Measurements from ENCODE around the gene PTPN11.
"Not testable (repeated sequence)": the region's sequence is repeated elsewhere in the genome, so short reads cannot be mapped to it uniquely, and the experiment has no call there.

The PTPN11 gene

DNA sequence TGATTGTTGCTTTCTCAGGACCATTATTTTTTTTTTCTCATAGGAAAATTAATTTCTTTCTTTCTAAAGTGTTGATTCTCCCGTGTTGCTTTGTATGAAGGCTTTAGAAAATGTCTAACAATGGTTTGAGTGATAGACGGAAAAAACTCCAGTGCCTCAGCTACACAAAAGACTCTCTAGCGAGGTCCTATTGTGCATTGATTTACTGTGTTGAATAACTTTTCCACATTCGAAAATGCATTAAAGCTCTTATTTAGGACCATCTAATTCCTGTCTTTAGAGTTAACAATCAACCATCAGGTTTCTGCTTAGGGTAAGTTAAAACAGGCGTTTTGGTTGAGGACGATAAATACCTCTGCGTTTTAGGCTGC is 99.6 kb downstream of the PTPN11 start:
- no peak for DNase-seq

DNA sequence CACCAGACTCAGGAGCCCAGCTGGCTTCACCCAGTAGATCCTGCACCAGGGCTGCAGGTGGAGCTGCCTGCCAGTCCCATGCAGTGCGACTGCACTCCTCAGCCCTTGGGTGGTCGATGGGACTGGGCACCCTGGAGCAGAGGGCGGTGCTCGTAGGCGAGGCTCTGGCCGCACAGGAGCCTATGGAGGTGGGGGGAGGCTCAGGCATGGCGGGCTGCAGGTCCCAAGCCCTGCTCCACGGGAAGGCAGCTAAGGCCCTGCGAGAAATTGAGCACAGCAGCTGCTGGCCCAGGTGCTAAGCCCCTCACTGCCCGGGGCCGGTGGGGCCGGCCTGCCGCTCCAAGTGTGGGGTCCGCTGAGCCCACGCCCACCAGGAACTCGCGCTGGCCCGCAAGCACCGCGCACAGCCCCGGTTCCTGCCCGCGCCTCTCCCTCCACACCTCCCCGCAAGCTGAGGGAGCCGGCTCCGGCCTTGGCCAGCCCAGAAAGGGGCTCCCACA is 101.1 kb downstream of the PTPN11 start:
- DNase-seq: not testable (repeated sequence)

DNA sequence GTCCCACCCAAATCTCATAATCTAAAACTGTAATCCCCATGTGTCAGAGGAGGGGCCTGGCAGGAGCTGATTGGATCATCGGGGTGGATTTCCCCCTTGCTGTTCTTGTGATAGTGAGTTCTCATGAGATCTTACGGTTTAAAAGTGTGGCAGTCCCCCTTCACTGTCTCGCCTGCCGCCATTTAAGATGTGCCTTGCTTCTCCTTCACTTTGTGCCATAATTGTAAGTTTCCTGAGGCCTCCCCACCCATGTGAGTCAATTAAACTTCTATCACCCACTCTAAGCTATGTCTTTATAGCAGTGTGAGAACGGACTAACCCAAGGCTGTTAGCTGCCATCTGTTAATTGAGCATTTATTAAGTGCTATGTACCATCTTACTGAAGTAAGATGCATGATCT is 105.1 kb downstream of the PTPN11 start:
- no peak for DNase-seq

DNA sequence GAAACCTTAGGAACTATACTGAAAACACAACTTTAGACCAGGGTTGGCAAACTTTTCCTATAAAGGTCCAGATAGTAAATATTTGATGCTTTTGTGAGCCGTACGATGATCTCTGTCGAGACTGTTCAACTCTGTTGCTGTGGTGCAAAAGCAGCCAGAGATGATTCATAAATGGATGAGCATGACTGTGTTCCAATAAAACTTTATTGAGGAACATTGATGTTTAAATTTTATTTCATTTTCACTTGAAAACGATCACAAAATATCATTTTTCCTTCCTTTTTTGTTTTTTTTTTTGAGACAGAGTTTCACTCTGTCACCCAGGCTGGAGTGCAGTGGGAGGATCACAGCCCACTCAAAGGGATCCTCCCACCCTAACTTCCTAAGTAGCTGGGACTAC is 105.5 kb downstream of the PTPN11 start:
- DNase-seq: no peak

DNA sequence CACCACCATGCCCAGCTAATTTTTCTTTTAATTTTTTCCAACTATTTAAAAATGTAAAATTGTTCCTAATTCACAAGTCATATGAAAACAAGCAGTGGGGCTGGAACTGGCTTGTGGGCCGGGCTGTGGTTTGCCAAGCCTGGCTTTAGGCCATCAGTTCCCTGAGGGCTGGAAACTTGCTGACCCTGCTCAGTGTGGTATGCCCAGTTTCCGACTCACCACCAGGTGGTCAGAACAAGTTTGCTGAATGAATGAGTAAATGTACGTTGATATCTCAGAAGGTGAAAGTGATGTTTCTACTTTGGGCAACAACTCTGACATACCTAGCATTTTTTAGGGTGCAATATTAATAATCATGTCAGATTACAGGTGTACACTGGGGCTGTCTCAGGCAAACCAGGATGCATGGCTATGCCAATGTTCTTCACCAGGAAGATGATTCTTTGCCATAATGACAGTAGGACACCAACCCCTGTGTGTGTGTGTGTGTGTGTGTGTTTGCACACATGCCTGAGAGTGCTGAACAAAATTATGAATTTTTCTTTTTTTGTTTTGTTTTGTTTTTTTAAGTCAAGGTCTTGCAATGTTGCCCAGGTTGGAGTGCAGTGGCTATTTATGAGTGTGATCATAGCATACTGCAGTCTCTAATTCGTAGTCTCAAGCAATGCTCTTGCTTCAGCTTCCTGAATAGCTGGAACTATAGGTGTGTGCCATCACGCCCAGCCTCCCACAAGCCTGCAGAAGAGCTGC is 106.1 kb downstream of the PTPN11 start:
- DNase-seq: no peak

DNA sequence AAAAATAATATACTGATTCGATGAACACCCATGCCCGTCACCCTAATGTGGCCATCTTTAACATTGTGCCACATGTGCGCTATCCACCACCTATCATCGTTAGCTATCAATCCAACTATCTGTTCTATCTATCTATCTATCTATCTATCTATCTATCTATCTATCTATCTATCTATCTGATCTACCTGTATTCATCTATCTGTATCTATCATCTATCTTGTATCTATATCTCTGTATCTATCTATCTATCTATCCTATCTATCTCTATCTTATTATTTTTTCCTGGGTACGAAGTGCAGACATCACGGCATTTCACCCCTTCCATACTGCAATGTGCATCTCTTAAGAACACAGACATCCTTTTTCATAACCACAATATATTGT is 106.7 kb downstream of the PTPN11 start:
- no peak for DNase-seq

DNA sequence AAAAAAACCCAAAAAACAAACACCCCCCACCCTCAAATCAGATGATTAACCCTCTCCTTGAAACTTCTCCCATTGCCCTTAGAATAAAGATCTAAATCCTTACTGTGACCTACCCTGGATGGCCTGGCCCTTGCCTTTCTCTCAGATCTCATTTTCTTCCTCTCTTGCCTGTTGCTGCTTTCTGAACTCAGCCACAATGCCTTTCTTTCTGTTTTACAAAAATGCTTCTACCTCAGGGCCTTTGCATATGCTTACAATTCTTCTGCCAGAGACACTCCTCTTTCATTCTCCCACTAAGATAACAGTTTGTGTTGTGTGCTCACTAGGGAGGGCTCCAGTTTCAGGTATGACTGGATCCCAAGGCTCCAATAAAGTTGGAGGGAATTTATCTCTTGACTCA is 108.3 kb downstream of the PTPN11 start:
- no peak for DNase-seq

DNA sequence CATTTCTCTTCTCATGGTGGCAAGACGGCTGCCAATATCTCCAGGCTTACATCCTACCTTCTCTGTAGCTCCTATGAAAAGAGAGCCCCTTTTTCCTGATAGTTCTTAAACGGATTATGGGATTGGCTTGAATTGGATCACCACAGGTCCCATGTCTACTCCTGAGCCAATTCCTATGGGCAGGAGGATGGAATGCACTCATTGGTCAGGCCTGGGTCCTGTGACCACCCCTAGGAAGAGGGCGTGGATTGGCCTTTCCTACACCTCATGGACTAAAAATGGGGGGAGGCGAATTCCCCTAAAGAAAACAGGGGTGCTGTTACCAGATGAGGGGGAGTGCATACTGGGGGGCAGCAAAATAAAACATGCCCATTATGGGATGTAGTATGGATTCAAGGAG is 108.8 kb downstream of the PTPN11 start:
- DNase-seq: no peak

DNA sequence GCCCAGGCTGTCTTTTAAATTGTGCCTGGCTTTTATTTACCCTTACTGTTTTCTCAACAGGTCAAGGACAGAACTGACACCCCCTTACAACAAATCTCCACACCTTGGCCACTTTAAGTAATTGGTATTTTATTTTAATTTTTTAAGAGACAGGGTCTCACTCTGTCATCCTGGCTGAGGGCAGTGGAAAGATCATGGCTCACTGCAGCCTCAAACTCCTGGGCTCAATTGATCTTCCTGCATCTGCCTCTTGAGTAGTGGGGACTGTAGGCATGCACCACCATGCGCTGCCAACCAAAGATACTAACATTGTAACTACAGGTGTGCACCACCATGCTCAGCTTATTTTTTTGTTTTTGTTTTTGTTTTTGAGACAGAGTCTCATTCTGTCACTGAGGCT is 109.8 kb downstream of the PTPN11 start:
- DNase-seq: no peak

DNA sequence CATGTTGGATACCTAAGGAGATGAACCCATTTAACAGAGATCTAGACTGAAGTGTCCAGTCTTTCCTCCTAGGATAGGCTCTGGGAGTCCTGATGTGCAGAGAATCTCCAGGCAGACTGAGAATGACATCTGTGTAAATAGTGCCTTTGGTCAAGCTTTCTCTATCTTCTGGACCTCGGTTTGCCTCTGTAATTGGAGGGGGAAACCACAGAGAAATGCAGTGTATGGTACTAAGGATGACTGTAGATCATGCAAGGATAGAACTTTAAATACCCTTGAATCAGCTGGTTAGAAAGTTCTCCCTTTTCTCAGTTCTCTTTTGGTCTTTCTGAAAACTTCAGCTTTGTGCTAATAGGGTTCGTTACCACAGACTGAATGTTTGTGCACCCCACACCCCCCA is 112.2 kb downstream of the PTPN11 start:
- DNase-seq: no peak

DNA sequence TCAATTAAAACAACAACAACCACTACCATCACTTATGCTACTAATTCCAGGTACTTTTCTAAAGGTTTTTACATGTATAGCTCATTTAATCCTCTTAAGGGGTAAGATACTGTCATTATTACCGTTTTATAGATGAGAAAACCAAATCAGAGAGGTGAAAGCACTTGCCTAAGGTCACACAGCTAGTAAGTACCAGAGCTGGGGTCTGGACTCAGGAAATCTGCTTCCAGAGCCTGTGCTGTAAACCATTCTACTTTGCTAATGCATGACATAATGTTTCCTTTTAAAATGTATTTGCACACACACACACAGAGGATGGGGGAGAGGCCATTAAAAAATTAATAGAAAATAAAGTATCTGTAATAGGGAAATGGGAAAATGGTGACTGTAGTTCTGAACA is 113.4 kb downstream of the PTPN11 start:
- no peak for DNase-seq

DNA sequence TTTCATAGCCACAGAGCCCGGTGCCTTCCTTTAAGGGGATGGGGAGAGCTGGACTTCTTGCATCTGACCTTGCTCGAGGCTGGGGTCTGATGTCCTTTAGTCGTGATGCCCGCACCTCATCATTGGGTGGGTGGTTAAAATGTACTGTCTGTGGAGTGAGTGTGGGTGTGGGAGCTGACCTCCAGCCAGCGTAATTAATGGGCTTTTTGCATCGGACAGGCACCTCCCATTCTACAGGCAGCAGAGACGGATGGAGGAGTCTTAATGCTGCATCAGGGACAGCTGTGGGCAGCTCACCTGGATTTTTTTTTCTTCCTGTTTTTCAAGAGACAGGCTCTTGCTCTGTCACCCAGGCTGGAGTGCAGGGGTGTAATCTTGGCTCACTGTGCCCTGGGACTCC is 114.8 kb downstream of the PTPN11 start:
- no peak for DNase-seq

DNA sequence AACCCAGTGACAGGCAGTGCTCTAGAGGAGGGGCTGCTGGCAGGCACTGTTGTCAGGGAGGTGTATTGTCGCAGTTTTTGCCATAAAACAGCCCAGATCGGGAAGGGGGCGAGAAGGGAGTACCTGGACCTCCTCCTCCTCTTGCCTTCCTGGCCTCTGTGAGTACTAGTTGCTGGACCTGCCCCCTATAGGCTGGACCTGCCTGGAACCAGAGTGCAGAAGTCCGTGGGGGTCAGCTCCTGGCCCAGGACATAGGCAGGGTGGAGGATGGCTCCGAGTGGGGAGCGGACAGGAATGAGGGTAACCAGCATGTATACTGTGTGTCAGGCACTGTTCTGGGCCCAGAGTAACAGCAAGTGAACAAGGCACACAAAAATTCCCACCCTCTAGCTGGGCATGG is 116.3 kb downstream of the PTPN11 start:
- DNase-seq: no peak

DNA sequence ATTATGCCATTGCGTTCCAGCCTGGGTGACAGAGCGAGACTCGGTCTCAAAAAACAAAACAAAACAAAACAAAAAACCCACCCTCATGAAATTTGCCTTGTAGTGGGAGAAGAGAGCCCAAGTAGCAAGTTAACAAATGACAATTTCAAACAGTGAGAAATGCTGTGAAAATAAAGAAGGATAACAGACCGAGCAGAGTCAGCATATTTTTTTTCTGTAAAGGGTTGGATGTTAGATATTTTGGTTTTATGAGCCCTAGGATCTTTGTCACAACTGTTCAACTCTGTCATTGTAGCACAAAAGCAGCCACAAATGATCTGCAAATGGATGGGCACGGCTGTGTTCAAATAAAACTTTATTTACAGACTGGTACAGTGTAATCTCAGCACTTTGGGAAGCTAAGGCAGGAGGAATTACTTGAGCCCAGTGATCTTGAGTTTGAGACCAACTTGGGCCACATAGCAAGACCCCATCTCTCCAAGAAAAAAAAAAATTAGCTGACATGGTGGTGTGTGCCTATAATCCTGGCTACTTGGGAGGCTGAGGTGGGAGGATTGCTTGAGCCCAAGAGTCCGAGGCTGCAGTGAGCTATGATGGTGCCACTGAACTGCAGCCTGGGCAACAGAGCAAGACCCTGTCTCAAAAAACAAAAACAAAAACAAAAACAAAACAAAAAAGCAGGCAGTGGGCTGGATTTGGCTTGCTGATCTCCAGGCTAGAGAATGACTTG is 117.1 kb downstream of the PTPN11 start:
- no peak for DNase-seq

DNA sequence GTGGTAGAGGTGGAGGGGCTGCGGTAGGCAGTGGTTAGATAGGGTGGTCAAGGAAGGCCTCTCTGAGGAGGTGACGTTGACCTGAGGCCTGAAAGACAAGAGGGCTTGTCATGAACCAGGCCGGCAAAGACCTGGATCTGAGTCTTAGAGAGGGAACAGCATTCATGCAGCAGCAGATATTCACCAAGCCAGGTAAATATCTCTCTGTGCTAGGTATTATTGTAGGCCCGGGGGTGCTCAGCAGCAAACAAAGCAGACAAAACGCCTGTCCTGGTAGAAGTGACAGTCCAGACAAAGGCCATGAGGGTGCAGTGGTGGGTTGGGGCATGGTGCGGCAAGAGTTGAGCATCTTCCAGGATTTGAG is 117.6 kb downstream of the PTPN11 start:
- DNase-seq: no peak

DNA sequence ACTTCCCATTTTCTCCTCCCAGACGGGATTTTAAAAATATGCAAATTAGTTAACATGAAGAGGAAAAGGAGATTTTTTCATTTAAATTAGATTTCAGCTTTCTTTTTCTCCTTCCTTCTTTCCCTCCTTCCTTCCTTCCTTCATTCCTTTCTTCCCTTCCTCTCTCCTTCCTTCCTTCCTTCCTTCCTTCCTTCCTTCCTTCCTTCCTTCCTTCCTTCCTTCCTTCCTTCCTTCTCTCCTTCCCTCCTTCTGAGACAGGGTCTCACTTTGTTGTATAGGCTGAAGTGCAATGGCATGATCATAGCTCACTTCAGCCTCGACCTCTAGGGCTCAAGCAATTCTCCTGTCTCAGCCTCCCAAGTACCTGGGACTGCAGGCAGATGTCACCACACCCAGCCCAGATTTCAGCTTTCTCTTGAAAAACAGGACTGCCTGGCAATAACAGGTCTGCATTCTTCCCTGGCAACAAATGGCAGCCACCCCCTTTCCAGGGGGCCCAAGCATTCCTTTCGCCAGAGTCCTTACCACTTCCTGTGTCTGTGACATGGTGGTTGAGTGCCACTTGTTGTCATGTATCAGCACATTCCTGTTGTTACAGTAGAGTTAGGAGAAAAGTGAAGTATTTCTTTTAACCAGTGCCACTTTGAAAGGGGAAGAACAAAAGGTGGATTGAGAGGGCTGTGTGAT is 119.1 kb downstream of the PTPN11 start:
- DNase-seq: no peak

DNA sequence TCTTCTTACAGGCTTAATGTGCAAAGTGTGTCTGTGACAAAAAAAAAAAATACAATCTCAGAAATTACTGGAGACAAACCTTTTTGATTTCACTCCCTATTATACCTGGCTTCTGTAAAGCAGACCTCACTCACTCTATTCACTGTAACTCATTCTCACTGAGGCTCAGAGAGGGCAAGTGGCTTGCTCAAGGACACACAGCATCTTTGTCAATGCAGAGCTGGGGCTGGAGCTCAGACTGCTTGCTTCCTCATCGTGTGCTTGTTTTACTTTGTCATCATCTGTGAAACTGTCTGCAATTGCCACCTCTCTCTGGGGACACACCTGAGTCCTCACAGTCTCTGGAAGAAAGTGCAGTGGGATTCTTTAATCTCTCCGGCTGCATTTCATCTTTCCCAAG is 120.0 kb downstream of the PTPN11 start:
- no peak for DNase-seq

DNA sequence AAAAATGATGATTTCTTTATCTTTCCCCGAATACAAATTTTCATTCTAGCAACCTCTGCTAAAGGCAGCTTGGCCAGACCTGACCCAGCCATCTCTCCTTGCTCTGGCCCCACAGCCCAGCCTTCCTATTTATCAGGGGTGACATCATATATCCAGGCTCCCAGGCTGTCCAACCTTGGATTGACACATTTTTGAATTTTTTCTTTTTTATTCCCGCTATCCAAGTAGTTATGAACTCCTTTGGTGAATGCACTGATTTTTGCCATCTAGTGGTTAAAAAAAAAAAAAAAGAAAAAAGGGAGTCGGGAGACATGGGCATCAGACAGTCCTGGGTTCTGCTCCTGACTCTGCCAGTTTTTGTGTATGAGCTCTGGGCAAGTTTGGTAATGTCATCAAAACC is 120.5 kb downstream of the PTPN11 start:
- no peak for DNase-seq

DNA sequence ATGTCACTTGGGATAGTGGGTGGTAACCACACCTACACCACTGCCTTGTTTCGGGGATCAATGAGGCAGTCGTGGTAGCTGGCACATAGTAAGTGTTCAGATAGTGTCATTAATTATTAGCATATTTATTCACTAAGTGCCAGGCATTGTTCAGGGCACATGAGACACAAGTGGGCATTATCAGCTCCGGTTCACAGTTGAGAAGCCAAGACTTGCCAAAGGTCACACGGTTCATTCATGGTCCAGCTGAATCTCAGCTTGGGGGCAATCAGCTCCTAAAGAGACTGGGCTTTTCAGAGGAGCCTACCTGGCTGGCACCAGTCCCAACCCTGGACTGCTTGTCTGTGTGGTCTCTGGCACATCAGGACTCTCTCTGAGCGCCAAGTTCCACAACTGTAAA is 121.3 kb downstream of the PTPN11 start:
- no peak for DNase-seq

DNA sequence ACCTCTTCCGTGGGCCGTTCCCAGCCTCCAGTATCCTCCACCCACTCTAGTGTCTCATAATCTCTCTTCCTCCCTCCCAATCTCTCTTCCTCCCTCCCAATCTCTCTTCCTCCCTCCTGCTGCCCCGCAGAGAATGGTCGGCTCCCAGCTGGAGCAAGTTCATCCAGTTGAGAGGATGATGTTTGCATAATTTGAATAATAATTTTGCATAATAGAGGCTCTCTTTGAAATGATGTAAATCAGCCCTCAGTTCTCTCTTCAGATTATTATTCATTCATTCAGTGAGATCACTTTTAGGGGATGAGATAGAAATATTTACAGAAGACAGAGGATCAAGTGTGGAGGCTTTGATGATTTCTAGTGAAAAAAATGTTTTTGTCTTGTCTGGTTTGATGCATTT is 125.0 kb downstream of the PTPN11 start:
- DNase-seq: no peak

DNA sequence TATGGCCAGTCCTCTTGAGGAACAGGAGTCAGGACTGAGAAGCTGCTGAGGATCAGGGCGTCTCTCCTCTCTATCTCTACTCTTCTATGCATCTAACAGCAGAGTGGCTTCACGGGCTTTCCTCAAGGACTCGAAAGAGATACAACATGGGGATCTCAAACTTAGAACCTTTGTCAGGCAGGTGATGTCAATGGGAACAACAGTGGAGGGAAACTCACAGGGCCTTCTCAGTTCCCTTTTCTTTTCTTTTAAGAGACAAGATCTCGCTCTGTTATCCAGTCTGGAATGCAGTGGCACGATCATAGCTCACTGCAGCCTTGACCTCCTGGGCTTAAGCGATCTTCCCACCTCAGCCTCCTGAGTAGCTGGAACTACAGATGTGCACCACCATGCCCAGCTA is 127.6 kb downstream of the PTPN11 start:
- no peak for DNase-seq

DNA sequence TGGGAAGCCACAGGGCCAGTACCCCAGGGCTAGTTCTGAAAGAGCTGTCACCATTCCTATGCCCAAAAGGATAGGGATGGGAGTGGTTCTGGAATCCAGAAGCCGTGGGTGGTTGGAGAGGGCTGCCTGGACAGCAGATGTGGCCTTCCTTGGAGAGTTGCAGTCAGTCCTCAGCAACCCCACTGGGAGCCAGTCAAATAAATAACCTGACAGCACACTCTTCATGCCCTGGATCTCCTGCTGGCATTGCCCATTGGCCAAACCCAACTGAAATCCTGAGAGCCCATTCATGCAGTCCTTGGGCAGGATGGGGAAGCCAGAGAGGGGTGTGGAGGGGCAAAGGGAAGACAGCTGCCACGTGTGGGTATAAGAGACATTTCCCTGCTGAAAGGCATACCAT is 128.2 kb downstream of the PTPN11 start:
- DNase-seq: no peak

DNA sequence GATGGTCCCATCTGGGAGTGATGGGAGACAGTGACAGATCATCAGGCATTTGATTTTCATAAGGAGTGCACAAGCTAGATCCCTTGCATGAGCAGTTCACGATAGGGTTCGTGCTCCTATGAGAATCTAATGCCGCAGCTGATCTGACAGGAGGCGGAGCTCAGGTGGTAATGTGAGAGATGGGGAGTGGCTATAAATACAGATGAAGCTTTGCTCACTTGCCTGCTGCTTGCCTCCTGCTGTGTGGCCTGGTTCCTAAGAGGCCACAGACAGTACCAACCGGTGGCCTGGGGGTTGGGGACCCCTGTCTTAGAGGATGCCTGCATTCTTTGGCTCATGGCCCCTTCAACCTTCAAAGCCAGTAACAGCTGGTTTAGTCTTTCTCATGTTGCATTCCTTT is 130.3 kb downstream of the PTPN11 start:
- no peak for DNase-seq

DNA sequence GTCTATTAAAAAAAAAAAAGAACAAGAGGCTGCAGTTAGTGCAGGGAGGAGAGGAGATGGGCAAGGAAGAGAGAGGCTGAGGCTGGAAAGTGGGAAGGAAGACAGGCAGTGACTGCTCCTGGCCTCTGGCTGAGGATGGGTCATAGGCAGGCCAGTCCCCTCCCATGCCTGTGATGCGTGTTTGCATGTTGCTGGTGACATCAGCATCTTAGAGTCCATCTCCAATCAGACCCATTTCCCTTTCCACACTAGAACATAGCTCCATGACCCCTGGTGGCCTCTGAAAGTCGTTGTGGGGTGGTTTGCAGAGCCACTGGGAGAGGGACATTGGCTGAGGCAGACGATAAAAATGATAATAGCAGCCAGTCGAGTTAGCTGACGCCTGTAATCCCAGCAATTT is 132.9 kb downstream of the PTPN11 start:
- DNase-seq: no peak

Measured in hematopoietic multipotent progenitor cell treated with erythropoietin and hydrocortisone succinate and interleukin-3 and kit ligand, for 6 days (in vitro differentiated cells).